SK-N-MC (cell line): ENCODE data around the gene LIPM.

Experiments
- DNase-seq: peaks from one replicate; pipeline ENCODE4 v3.0.0-alpha.2; 2011; ENCODE audit warnings: low read depth, low spot score
- H3K27ac ChIP-seq: fragments of 200-600 bp; sonication (generic); 2 replicates; pipeline ENCODE4 v1.5.1; 2016; ENCODE audit warnings: mixed run types
- H3K36me3 ChIP-seq: fragments of 200-600 bp; sonication (generic); 2 replicates; pipeline ENCODE4 v1.6.1; 2017; ENCODE audit warnings: antibody characterized with exemption, low read length, mixed read lengths; ENCODE audit not compliant: insufficient read depth
- H3K4me3 ChIP-seq: fragments of 200-600 bp; sonication (generic); 2 replicates; pipeline ENCODE4 v1.5.1; 2016
- H3K9ac ChIP-seq: fragments of 200-600 bp; sonication (generic); 2 replicates; pipeline ENCODE4 v1.8.0; 2017; ENCODE audit warnings: mixed run types, mixed read lengths; ENCODE audit not compliant: insufficient read length
- H3K9me3 ChIP-seq: fragments of 200-600 bp; sonication (generic); 2 replicates; pipeline ENCODE4 v1.6.1; 2017; ENCODE audit warnings: low read depth, mild to moderate bottlenecking, antibody characterized with exemption, low read length, moderate library complexity, mixed read lengths
- EZH2 ChIP-seq: fragments of 200-600 bp; sonication (generic); IDR thresholded peaks from one replicate; pipeline ENCODE4 v1.6.1; 2017; ENCODE audit warnings: antibody characterized with exemption
- FOXP2 ChIP-seq: optimal IDR thresholded peaks from 2 replicates; pipeline ENCODE3; 2011; ENCODE audit warnings: mild to moderate bottlenecking, moderate library complexity; ENCODE audit not compliant: insufficient read depth; ENCODE audit errors: extremely low read length, control extremely low read depth
- POLR2AphosphoS5 ChIP-seq: IDR thresholded peaks from 2 replicates; pipeline ENCODE4 v1.6.1; 2012; ENCODE audit warnings: mild to moderate bottlenecking, low read depth, low read length, borderline replicate concordance

LIPM gene

DNA sequence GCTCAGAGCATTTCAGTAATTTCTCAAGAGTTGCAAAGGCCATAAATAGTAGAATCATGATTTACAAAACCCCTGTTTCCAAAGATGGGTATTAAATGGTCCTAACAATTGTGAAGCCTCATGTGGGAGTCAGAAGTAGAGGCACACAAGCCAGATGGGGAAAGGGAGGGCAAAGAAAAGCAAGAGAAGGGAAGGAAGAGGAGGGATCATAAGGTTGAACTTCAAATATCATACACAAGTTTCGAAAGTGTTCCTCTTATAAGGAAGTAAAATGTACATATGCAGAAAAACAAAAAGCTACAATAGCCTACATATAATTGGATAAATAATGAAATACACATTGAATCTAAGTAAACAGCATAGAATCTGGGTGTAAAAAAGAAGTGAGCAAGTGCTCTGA, 36.7 kb upstream of the LIPM start:
- TF ChIP-seq POLR2AphosphoS5 (no peak), FOXP2 (no peak), EZH2 (no peak)
- Histone ChIP-seq H3K4me3 (no peak overlapping the region), H3K27ac (no peak overlapping the region), H3K9ac (no peak overlapping the region), H3K9me3 (no peaks in the 10 kb centered on the region), H3K36me3 (no peaks in the 10 kb centered on the region)
- no peak for DNase-seq

DNA sequence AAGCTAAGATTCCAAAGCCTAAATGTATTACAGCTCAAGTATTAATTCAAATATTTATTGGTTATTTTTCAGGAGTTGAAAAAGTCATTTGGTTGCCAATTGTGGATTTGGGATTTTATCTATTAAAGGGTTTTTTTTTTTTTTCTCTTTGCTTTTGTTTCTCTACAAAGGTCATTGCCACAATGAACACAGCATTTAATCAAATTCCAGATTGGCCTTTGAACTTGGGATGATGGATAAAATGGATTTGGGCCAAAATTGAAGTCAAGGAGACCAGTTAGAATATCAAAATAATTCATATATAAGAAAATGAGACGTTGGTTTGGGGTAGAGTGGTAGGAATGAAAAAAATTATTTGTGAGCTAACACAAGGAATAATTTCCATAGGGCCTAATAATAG, 33.1 kb upstream of the LIPM start:
- no peak overlapping the region for H3K4me3 ChIP-seq
- TF ChIP-seq POLR2AphosphoS5 (no peak), FOXP2 (no peak), EZH2 (no peak)
- no peak overlapping the region for H3K27ac ChIP-seq
- no peaks in the 10 kb centered on the region for H3K9me3 ChIP-seq
- no peaks in the 10 kb centered on the region for H3K36me3 ChIP-seq
- no peak overlapping the region for H3K9ac ChIP-seq
- DNase-seq = no peak

DNA sequence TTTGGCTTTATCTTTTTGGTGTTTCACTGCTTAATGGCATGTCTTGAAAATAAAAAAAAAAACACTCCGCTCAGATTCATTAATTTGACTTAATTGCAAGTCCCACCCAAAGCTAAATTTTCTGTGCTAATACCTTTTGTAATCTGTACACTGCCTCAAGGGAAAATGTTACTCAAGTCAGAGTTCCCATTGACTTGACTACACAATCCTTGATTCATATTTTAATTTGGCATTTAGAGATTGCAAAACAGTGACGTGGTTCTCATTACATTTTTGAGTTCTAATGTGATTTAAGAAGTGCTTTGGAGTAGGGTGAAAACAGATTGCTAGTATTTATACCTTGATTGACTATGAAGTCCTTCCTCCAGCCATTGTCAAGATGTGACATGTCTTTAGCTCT, 21.3 kb upstream of the LIPM start:
- DNase-seq = no peak
- Histone ChIP-seq H3K27ac (no peak overlapping the region), H3K9ac (no peak overlapping the region), H3K9me3 (no peaks in the 10 kb centered on the region), H3K36me3 (no peaks in the 10 kb centered on the region), H3K4me3 (no peak overlapping the region)
- no peak for TF ChIP-seq EZH2
- TF ChIP-seq POLR2AphosphoS5 = no peak

DNA sequence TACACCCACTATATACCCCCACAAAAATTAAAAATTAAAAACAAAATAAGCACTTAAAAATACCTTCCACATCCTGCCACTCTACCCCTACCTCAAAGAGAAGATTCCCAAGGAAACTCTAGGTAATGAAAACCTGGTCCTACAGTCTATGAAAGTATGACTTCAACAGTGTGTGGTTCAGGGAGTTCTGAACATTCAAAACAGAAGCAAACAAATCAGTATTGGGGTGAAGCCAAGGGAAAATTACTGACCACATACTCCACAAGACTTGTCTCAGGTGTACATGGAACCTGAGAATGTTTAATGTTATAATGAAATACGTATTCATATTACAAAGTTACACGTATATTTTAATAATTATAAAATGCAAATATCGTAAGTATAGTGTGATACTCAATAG, 20.3 kb upstream of the LIPM start:
- TF ChIP-seq FOXP2 (no peak), EZH2 (no peak), POLR2AphosphoS5 (no peak)
- H3K36me3 ChIP-seq = no peaks in the 10 kb centered on the region
- no peak for DNase-seq
- H3K9me3 ChIP-seq = no peaks in the 10 kb centered on the region
- no peak overlapping the region for H3K9ac ChIP-seq
- H3K27ac ChIP-seq = no peak overlapping the region
- no peak overlapping the region for H3K4me3 ChIP-seq

DNA sequence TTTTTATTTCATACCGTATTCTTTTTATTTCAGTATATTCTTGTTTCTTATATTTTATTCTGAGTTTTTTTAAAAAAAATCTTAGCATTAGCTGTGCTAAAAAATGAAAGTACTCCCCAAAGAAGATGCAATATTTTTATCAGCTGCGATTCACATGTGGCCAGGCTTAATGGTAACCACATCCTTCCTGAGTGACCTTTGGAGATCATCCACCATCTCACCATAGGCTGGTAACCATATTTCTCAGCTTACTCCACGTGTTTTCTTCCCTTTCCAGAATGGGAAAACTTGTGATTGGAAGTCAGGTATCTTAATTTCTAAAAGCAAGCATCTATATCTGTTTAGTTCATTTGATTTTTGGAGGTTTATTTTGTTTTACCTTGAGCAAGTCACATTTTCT, 18.8 kb upstream of the LIPM start:
- Histone ChIP-seq H3K4me3 (no peak overlapping the region), H3K9me3 (no peaks in the 10 kb centered on the region), H3K27ac (no peak overlapping the region), H3K36me3 (no peaks in the 10 kb centered on the region), H3K9ac (no peak overlapping the region)
- no peak for DNase-seq
- no peak for TF ChIP-seq FOXP2
- TF ChIP-seq POLR2AphosphoS5 = no peak
- TF ChIP-seq EZH2 = no peak

DNA sequence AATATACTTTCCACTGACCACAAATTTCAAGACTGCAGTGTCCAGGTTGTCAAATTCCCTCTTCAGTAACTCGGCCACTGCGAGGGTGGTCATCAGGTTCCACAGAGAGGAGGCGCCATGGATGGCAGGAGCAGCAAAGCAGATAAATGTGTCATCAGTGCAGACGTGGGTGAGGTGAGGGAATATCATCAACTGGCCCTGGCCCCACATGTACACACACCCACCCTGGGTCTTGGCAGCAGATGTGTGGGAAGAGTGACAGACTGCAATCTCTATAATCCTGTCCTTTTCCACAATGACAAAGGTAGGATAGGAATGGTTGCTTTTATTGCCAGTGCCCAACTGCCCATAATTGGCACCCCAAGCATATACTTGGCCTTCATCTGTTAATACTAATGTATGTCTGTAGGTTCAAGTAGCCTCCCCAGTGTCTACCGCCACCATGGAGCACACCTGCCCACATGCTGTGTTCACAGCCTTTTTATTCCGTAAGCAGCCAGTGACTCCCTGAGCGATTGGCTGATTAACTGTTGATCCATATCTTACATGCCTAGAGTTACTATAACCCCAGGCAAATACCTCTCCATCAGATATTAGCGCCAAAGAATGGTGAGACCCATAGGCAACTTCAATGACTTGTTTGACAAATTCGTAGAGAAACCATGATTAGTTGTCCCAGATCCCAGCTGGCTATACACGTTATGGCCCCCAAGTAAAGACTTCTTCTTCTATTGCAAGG, 16.3 kb upstream of the LIPM start:
- DNase-seq = no peak
- Histone ChIP-seq H3K27ac (no peak overlapping the region), H3K36me3 (no peaks in the 10 kb centered on the region), H3K4me3 (no peak overlapping the region), H3K9me3 (no peaks in the 10 kb centered on the region), H3K9ac (no peak overlapping the region)
- no peak for TF ChIP-seq FOXP2
- TF ChIP-seq EZH2 = no peak
- no peak for TF ChIP-seq POLR2AphosphoS5

DNA sequence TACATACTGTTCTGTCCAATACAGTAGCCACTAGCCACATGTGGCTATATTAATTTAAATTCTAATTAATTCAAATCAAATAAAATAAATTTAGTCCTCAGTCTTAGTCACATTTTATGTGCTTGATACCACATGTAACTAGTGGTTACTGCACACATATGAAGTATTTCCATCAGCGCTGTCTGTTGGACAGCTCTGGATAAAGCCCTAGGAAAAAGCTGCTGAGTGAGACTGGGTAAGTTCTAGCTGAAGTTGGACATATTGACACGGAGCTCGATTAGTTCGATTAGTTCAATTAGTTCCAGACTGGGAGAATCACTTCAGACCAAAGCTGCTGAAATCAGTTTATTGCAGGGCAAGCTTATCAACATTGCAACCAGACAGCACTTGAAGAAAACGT, 15.1 kb upstream of the LIPM start:
- Histone ChIP-seq H3K4me3 (no peak overlapping the region), H3K36me3 (no peaks in the 10 kb centered on the region), H3K9me3 (no peaks in the 10 kb centered on the region), H3K9ac (no peak overlapping the region), H3K27ac (no peak overlapping the region)
- no peak for DNase-seq
- TF ChIP-seq FOXP2 = no peak
- TF ChIP-seq POLR2AphosphoS5 = no peak
- TF ChIP-seq EZH2 = no peak

DNA sequence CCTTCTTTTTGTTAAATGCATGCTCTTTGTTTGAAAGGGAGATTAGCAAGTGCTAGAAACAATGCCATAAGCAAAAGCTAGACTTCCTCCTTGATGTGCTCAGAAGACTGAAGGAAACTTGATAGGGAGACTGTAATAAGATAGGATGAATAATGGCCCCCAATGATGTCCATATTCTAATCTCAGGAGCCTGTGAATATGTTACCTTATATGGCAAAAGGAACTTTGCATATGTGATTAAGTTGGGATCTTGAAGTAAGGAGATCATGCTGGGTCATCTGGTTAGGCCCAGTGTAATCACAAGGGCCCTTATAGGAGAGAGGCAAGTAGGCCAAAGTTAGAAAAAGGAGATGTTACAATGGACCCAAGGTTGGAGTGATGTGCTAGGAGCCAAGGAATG, 13.6 kb upstream of the LIPM start:
- no peaks in the 10 kb centered on the region for H3K9me3 ChIP-seq
- DNase-seq = no peak
- H3K4me3 ChIP-seq = no peak overlapping the region
- no peak overlapping the region for H3K27ac ChIP-seq
- H3K36me3 ChIP-seq = no peaks in the 10 kb centered on the region
- no peak overlapping the region for H3K9ac ChIP-seq
- TF ChIP-seq POLR2AphosphoS5 (no peak), EZH2 (no peak), FOXP2 (no peak)

DNA sequence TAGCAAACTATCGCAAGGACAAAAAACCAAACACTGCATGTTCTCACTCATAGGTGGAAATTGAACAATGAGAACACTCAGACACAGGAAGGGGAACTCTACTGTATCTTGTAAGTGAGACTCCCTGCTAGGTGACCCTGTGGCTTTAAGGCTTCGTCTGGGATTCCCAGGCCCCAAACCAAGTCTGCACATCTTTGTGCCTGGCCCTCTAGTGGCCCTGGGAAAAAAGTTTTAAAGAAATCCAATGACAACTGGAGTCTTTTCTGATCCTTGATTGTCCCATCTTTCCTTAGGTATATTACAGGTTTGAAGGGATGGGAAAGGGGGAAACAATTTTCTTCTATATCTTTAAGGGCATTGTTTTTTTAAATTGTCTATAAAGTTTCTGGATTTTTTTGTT, 10.6 kb upstream of the LIPM start:
- Histone ChIP-seq H3K9ac (no peak overlapping the region), H3K4me3 (no peak overlapping the region), H3K27ac (no peak overlapping the region), H3K9me3 (no peaks in the 10 kb centered on the region), H3K36me3 (no peaks in the 10 kb centered on the region)
- TF ChIP-seq POLR2AphosphoS5 = no peak
- no peak for TF ChIP-seq FOXP2
- TF ChIP-seq EZH2 = no peak
- DNase-seq = no peak

DNA sequence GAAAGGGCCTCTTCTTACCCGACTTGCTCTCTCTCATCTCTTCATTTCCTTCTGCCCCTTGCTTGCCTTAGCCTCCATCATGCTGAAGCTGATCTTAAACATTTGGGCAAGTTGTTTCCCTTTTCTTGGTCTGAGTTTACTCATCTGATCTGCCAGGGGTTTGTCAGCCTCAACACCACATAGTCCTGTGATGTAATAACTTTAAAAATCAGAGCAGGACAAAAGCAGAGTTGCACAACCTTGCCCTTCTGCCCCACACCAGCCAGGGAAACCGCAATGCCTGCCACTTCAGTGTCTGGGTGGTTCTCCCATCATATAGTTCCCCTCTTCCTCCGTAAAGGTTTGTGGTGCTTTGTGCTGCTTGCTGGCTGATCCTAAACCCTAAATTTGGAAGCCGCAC, 9.9 kb upstream of the LIPM start:
- H3K36me3 ChIP-seq = no peaks in the 10 kb centered on the region
- H3K27ac ChIP-seq = no peak overlapping the region
- TF ChIP-seq POLR2AphosphoS5 (no peak), FOXP2 (no peak), EZH2 (no peak)
- no peak overlapping the region for H3K4me3 ChIP-seq
- DNase-seq = no peak
- no peaks in the 10 kb centered on the region for H3K9me3 ChIP-seq
- H3K9ac ChIP-seq = no peak overlapping the region
